IMR-90 (cell line): ENCODE measurements around the gene CGRRF1. TPM values are rescaled to one million over a fixed set of nuclear protein-coding genes. Genes with fewer than 3 reads are reported as not detected.

Experiments
- ATAC-seq: fragments of 200-7000 bp; cut with Tn5 transposase; 2 replicates; pipeline ENCODE4 v1.9.1; 2020; ENCODE audit warnings: low read depth, mild to moderate bottlenecking, moderate library complexity
- BruUV-seq: library from RNA; stranded (reverse); fragments of 400-500 nt; replicated peaks from 2 replicates; lab custom pipeline; 2021; lab: Mats Ljungman, UMichigan
- CTCF ChIA-PET: fragments of 300-600 bp; formaldehyde crosslinking; extraction: SDS; loops from one replicate; lab custom pipeline; 2021; ENCODE audit warnings: antibody characterized with exemption; lab: Yijun Ruan, JAX
- POLR2A ChIA-PET: fragments of 300-600 bp; sonication (Branson Sonifier 250); formaldehyde crosslinking; loops from one replicate; lab custom pipeline; 2022; ENCODE audit warnings: antibody characterized with exemption; ENCODE audit not compliant: unreplicated experiment; lab: Charles Lee
- DNase-seq: peaks from one replicate; pipeline ENCODE4 v3.0.0; 2013
- H2AFZ ChIP-seq: replicated peaks from 2 replicates; pipeline ENCODE3; 2013; ENCODE audit warnings: low read length, mild to moderate bottlenecking; ENCODE audit not compliant: poor library complexity
- H2AK5ac ChIP-seq: 2 replicates; pipeline ENCODE4 v1.6.1; 2013; ENCODE audit warnings: low read depth, low read length, inconsistent platforms
- H2AK9ac ChIP-seq: replicated peaks from 2 replicates; pipeline ENCODE3; 2013; ENCODE audit warnings: mild to moderate bottlenecking, low read depth, low read length, moderate library complexity; ENCODE audit not compliant: poor library complexity
- H2BK120ac ChIP-seq: 2 replicates; pipeline ENCODE4 v1.6.1; 2013; ENCODE audit warnings: low read depth, low read length, inconsistent platforms
- H2BK15ac ChIP-seq: 3 replicates; pipeline ENCODE4 v1.6.1; 2013; ENCODE audit warnings: low read depth, low read length, inconsistent platforms
- H2BK20ac ChIP-seq: 2 replicates; pipeline ENCODE4 v1.6.1; 2013; ENCODE audit warnings: low read depth, mild to moderate bottlenecking, inconsistent platforms, low read length, moderate library complexity
- H2BK5ac ChIP-seq: 2 replicates; pipeline ENCODE4 v1.6.1; 2013; ENCODE audit warnings: mild to moderate bottlenecking, low read depth, low read length, inconsistent platforms; ENCODE audit not compliant: poor library complexity, severe bottlenecking
- H3K14ac ChIP-seq: replicated peaks from 2 replicates; pipeline ENCODE4 v1.6.1; 2013; ENCODE audit warnings: low read depth, low read length, inconsistent platforms
- H3K18ac ChIP-seq: 2 replicates; pipeline ENCODE4 v1.6.1; 2013; ENCODE audit warnings: low read depth, low read length, control low read depth
- H3K23ac ChIP-seq: 2 replicates; pipeline ENCODE4 v1.6.1; 2013; ENCODE audit warnings: low read depth, low read length, inconsistent platforms
- H3K27ac ChIP-seq: 2 replicates; pipeline ENCODE4 v1.5.1; 2013; ENCODE audit warnings: mild to moderate bottlenecking, control low read depth, low read length; ENCODE audit not compliant: insufficient read depth
- H3K27me3 ChIP-seq: 2 replicates; pipeline ENCODE4 v1.6.1; 2013; ENCODE audit warnings: low read length; ENCODE audit not compliant: control insufficient read depth, insufficient read depth
- H3K36me3 ChIP-seq: 2 replicates; pipeline ENCODE4 v1.6.1; 2013; ENCODE audit warnings: low read length, mixed read lengths; ENCODE audit not compliant: control insufficient read depth, insufficient read depth
- H3K4ac ChIP-seq: 2 replicates; pipeline ENCODE4 v1.6.1; 2013; ENCODE audit warnings: low read depth, low read length, inconsistent platforms
- H3K4me1 ChIP-seq: 2 replicates; pipeline ENCODE4 v1.6.1; 2013; ENCODE audit warnings: low read length, mixed read lengths; ENCODE audit not compliant: control insufficient read depth, insufficient read depth
- H3K4me2 ChIP-seq: 2 replicates; pipeline ENCODE4 v1.6.1; 2013; ENCODE audit warnings: low read depth, mild to moderate bottlenecking, control low read depth, low read length, moderate library complexity
- H3K4me3 ChIP-seq: 2 replicates; pipeline ENCODE4 v1.5.1; 2013; ENCODE audit warnings: low read depth, mild to moderate bottlenecking, control low read depth, low read length, moderate library complexity; ENCODE audit not compliant: insufficient read depth
- H3K56ac ChIP-seq: 2 replicates; pipeline ENCODE4 v1.6.1; 2013; ENCODE audit warnings: low read length, inconsistent platforms; ENCODE audit not compliant: insufficient read depth; ENCODE audit errors: extremely low read depth
- H3K79me1 ChIP-seq, 2 experiments: 2 replicates each; pipeline ENCODE4 v1.6.1; 2013; ENCODE audit warnings: low read length in 2 of 2, inconsistent platforms in 1 of 2, low read depth in 1 of 2
- H3K9ac ChIP-seq: 2 replicates; pipeline ENCODE4 v1.6.1; 2013; ENCODE audit warnings: low read depth, low read length, control low read depth
- H3K9me1 ChIP-seq: 2 replicates; pipeline ENCODE4 v1.6.1; 2013; ENCODE audit warnings: low read length, inconsistent platforms; ENCODE audit not compliant: insufficient read depth
- H3K9me3 ChIP-seq: 2 replicates; pipeline ENCODE4 v1.6.1; 2013; ENCODE audit warnings: low read length; ENCODE audit not compliant: control insufficient read depth, insufficient read depth
- H4K20me1 ChIP-seq: 2 replicates; pipeline ENCODE4 v1.6.1; 2013; ENCODE audit warnings: low read length, inconsistent platforms; ENCODE audit not compliant: insufficient read depth
- H4K5ac ChIP-seq: 2 replicates; pipeline ENCODE4 v1.6.1; 2013; ENCODE audit warnings: mild to moderate bottlenecking, low read depth, low read length, control low read depth
- H4K8ac ChIP-seq, 2 experiments: 2 replicates each; pipeline ENCODE4 v1.6.1; 2013; ENCODE audit warnings: low read depth in 2 of 2, low read length in 2 of 2, control low read depth in 1 of 2, inconsistent platforms in 1 of 2
- H4K91ac ChIP-seq: 2 replicates; pipeline ENCODE4 v1.6.1; 2013; ENCODE audit warnings: low read depth, low read length, inconsistent platforms; ENCODE audit not compliant: insufficient read depth
- BHLHE40 ChIP-seq: fragments of 150-350 bp; IDR thresholded peaks from 2 replicates; pipeline ENCODE4 v1.6.1; 2016; ENCODE audit warnings: mild to moderate bottlenecking, low read depth, low read length
- CEBPB ChIP-seq: IDR thresholded peaks from 2 replicates; pipeline ENCODE4 v1.6.1; 2012; ENCODE audit warnings: low read depth, low read length, improper control_type of control experiment
- MAFK ChIP-seq: IDR thresholded peaks from 2 replicates; pipeline ENCODE4 v1.6.1; 2012; ENCODE audit warnings: low read depth, low read length, improper control_type of control experiment
- MAZ ChIP-seq: IDR thresholded peaks from 2 replicates; pipeline ENCODE4 v1.6.1; 2012; ENCODE audit warnings: low read depth, mild to moderate bottlenecking, low read length, improper control_type of control experiment, moderate library complexity, borderline replicate concordance
- POLR2A ChIP-seq: IDR thresholded peaks from 2 replicates; pipeline ENCODE4 v1.6.1; 2012; ENCODE audit warnings: mild to moderate bottlenecking, low read depth, low read length
- RFX5 ChIP-seq: IDR thresholded peaks from 2 replicates; pipeline ENCODE4 v1.8.0; 2012; ENCODE audit warnings: low read depth, mild to moderate bottlenecking, low read length, moderate library complexity
- SMC3 ChIP-seq: fragments of 150-350 bp; IDR thresholded peaks from 2 replicates; pipeline ENCODE4 v1.6.1; 2016; ENCODE audit warnings: low read depth, mild to moderate bottlenecking, antibody characterized with exemption, low read length, moderate library complexity
- WGBS, 2 experiments: methylation state at CpG; one replicate each; pipeline versions ENCODE4 v1.1.5 to v1.1.7; 2013; ENCODE audit warnings: missing lambda C conversion rate in 2 of 2; ENCODE audit not compliant: insufficient read length in 1 of 2; ENCODE audit errors: extremely low coverage in 2 of 2; 5-methylcytosine and 5-hydroxymethylcytosine counted together
- dilution Hi-C: fragments of 300-500 bp; cut with HindIII; formaldehyde crosslinking; loops from one replicate; pipeline ENCODE4 v1.14.3; 2018; ENCODE audit warnings: low sequenced_read_pairs; ENCODE audit not compliant: unreplicated experiment
- in situ Hi-C: fragments of 300-500 bp; cut with MboI; formaldehyde crosslinking; loops from 3 replicates; pipeline ENCODE4 v1.14.3; 2019; ENCODE audit warnings: low sequenced_read_pairs, inconsistent platforms, mixed read lengths
- intact Hi-C: fragments of 100-400 bp; cut with micrococcal nuclease; formaldehyde crosslinking; loops from 2 replicates; pipeline ENCODE4 v1.10.0; 2022
- polyA plus RNA-seq, 3 experiments: library from polyadenylated mRNA; depleted of rRNA; stranded (reverse); fragments of >200 nt; gene quantifications; 2 replicates each; pipeline ENCODE4 v1.2.3, GENCODE V29; 2012; ENCODE audit warnings: low replicate concordance in 1 of 3
- total RNA-seq: library from RNA; depleted of rRNA; stranded (reverse); fragments of >200 nt; gene quantifications from 2 replicates; pipeline ENCODE4 v1.2.3, GENCODE V29; 2012
- TF ChIP-seq, protein P1 (sequence below): conservative IDR thresholded peaks from 2 replicates; pipeline ENCODE4 v1.5.1; 2012; ENCODE audit warnings: mild to moderate bottlenecking, low read depth, low read length, improper control_type of control experiment

The CGRRF1 gene
- total and polyA plus RNA-seq, 2 of the 4 experiments (the other 2 are of a cell fraction): 6.0 to 13.8 TPM

DNA sequence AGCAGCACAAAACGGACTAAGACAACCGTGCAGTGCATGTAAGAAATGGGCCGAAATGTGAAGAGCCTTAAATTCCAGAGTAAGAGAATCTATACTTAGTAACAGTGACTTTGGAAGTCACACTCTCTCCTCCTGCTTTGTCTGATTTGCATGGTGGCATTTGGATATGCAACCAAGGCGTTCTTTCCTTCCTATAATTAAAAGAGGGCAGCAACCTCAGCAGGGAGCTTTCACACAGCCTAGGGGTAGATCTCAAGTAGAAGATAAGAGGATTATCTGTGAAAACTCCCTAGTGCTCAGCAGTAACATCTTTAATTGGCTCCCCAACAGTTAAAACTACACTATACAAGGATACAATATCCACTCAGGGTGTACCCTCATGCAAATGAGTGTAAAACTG, 37.4 kb upstream of the CGRRF1 start:
- in situ Hi-C loops: no loop called here
- TF ChIP-seq BHLHE40 (no peak), MAZ (no peak), CEBPB (no peak), RFX5 (no peak), SMC3 (no peak), MAFK (no peak), POLR2A (no peak)
- TF ChIP-seq, protein P1, sequence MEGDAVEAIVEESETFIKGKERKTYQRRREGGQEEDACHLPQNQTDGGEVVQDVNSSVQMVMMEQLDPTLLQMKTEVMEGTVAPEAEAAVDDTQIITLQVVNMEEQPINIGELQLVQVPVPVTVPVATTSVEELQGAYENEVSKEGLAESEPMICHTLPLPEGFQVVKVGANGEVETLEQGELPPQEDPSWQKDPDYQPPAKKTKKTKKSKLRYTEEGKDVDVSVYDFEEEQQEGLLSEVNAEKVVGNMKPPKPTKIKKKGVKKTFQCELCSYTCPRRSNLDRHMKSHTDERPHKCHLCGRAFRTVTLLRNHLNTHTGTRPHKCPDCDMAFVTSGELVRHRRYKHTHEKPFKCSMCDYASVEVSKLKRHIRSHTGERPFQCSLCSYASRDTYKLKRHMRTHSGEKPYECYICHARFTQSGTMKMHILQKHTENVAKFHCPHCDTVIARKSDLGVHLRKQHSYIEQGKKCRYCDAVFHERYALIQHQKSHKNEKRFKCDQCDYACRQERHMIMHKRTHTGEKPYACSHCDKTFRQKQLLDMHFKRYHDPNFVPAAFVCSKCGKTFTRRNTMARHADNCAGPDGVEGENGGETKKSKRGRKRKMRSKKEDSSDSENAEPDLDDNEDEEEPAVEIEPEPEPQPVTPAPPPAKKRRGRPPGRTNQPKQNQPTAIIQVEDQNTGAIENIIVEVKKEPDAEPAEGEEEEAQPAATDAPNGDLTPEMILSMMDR: no peak
- Histone ChIP-seq H3K27ac (no peak overlapping the region), H4K20me1 (no peaks in the 10 kb centered on the region), H3K9me3 (0 out of 2 replicates have a peak, but pooled peaks cover under 1% of the 10 kb centered on the region), H4K91ac (no peak overlapping the region), H2BK5ac (no peak overlapping the region), H3K36me3 (peaks cover 5% of the 10 kb centered on the region), H2BK15ac (no peak overlapping the region), H3K4me1 (no peaks in the 10 kb centered on the region), H4K8ac (no peak overlapping the region), H3K14ac (no peak overlapping the region), H2BK120ac (no peak overlapping the region), H3K79me1 (no peaks in the 10 kb centered on the region; a peak in 2 of 4 replicates), H3K9ac (no peak overlapping the region), H3K4ac (no peak overlapping the region), H3K4me3 (no peak overlapping the region), H3K27me3 (no peaks in the 10 kb centered on the region), H3K23ac (no peak overlapping the region), H3K9me1 (no peaks in the 10 kb centered on the region), H3K56ac (no peak overlapping the region), H4K5ac (no peak overlapping the region), H3K18ac (no peak overlapping the region), H2AFZ (no peak overlapping the region), H3K4me2 (no peak overlapping the region), H2AK5ac (no peak overlapping the region), H2AK9ac (no peak overlapping the region), H2BK20ac (no peak overlapping the region)
- DNase-seq (no peak), ATAC-seq (no peak)
- intact Hi-C loops: no loop called here
- CTCF ChIA-PET: no interaction called here
- dilution Hi-C loops: no loop called here
- WGBS, 2 experiments: no CpG with 5 or more reads among the region's 4 CpGs
- POLR2A ChIA-PET: no interaction called here
- no TSS peak for BruUV-seq
